Ectodermal cell (in vitro differentiated cells): Measurements from ENCODE around the gene MAP3K6.

Experiments used
- H3K27ac ChIP-seq: 2 replicates; pipeline ENCODE4 v1.7.0; 2013; ENCODE audit warnings: mild to moderate bottlenecking, low read depth, low read length; ENCODE audit not compliant: insufficient read depth, poor library complexity, severe bottlenecking
- H3K27me3 ChIP-seq: 2 replicates; pipeline ENCODE4 v1.7.0; 2013; ENCODE audit warnings: mild to moderate bottlenecking, low read length; ENCODE audit not compliant: insufficient read depth, control insufficient read depth, poor library complexity, severe bottlenecking
- H3K36me3 ChIP-seq: one replicate; pipeline ENCODE4 v1.7.0; 2013; ENCODE audit warnings: low read length; ENCODE audit not compliant: control insufficient read depth, insufficient read depth
- H3K4me1 ChIP-seq: one replicate; pipeline ENCODE4 v1.7.0; 2013; ENCODE audit warnings: low read length; ENCODE audit not compliant: control insufficient read depth, insufficient read depth
- H3K4me3 ChIP-seq: 2 replicates; pipeline ENCODE4 v1.7.0; 2013; ENCODE audit warnings: low read depth, low read length, control low read depth; ENCODE audit not compliant: insufficient read depth
- H3K9me3 ChIP-seq: 2 replicates; pipeline ENCODE4 v1.7.0; 2013; ENCODE audit warnings: mild to moderate bottlenecking, low read length, moderate library complexity; ENCODE audit not compliant: control insufficient read depth
- WGBS, 2 experiments: methylation state at CpG; one replicate each; pipeline ENCODE4 v1.1.7; 2013; ENCODE audit warnings: missing lambda C conversion rate in 2 of 2; 5-methylcytosine and 5-hydroxymethylcytosine counted together

The MAP3K6 gene

GRCh38 chr1:27363766-27364695, 2.7 kb downstream of the MAP3K6 start:
- no peaks in the 10 kb centered on the region for H3K36me3 ChIP-seq
- H3K27ac ChIP-seq: peak overlapping the region; percentile 80
- H3K4me1 ChIP-seq: peaks cover 36% of the 10 kb centered on the region
- H3K9me3 ChIP-seq: no peaks in the 10 kb centered on the region
- WGBS, 2 experiments: 72 to 75% methylated on average over 26 of the region's 26 CpGs
- peaks cover 28% of the 10 kb centered on the region for H3K27me3 ChIP-seq
- H3K4me3 ChIP-seq: no peak overlapping the region

- 93 to 94% methylated on average over 8 of the region's 8 CpGs for WGBS, 2 experiments
- peaks cover 24% of the 10 kb centered on the region for H3K4me1 ChIP-seq
- no peaks in the 10 kb centered on the region for H3K36me3 ChIP-seq
- H3K9me3 ChIP-seq: no peaks in the 10 kb centered on the region
- H3K27ac ChIP-seq: no peak overlapping the region
- H3K27me3 ChIP-seq: peaks cover 43% of the 10 kb centered on the region
- H3K4me3 ChIP-seq: no peak overlapping the region
Measured at GRCh38 chr1:27361553-27361952, 5.2 kb downstream of the MAP3K6 start.

- Histone ChIP-seq H3K4me3 (peak overlapping the region; percentile 45), H3K27ac (no peak overlapping the region), H3K9me3 (no peaks in the 10 kb centered on the region), H3K27me3 (peaks cover 43% of the 10 kb centered on the region), H3K36me3 (no peaks in the 10 kb centered on the region), H3K4me1 (peaks cover 26% of the 10 kb centered on the region)
- WGBS, 2 experiments: 33 to 36% methylated on average over 21 of the region's 21 CpGs
Measured at GRCh38 chr1:27361044-27361402, 5.7 kb downstream of the MAP3K6 start.

- Histone ChIP-seq H3K36me3 (no peaks in the 10 kb centered on the region), H3K4me3 (peak overlapping the region; percentile 45), H3K9me3 (no peaks in the 10 kb centered on the region), H3K4me1 (peaks cover 26% of the 10 kb centered on the region), H3K27me3 (peaks cover 43% of the 10 kb centered on the region), H3K27ac (no peak overlapping the region)
- WGBS, 2 experiments: 5% methylated on average over 68 to 70 of the region's 71 CpGs
Measured at GRCh38 chr1:27360159-27361043, 6.4 kb downstream of the MAP3K6 start.

GRCh38 chr1:27359822-27360158, 7.0 kb downstream of the MAP3K6 start:
- H3K27me3 ChIP-seq: peaks cover 43% of the 10 kb centered on the region

GRCh38 chr1:27358928-27359313, 7.8 kb downstream of the MAP3K6 start:
- no peak overlapping the region for H3K27ac ChIP-seq
- H3K27me3 ChIP-seq: peaks cover 43% of the 10 kb centered on the region
- H3K4me1 ChIP-seq: peaks cover 14% of the 10 kb centered on the region
- H3K36me3 ChIP-seq: no peaks in the 10 kb centered on the region
- no peaks in the 10 kb centered on the region for H3K9me3 ChIP-seq
- 92 to 94% methylated on average over 5 of the region's 5 CpGs for WGBS, 2 experiments
- no peak overlapping the region for H3K4me3 ChIP-seq

More at GRCh38 chr1:27359822-27360158, 7.0 kb downstream of the MAP3K6 start:
- Histone ChIP-seq H3K27ac (no peak overlapping the region), H3K36me3 (no peaks in the 10 kb centered on the region), H3K4me3 (peak overlapping the region; percentile 45), H3K4me1 (peaks cover 21% of the 10 kb centered on the region), H3K9me3 (no peaks in the 10 kb centered on the region)
- 58 to 65% methylated on average over 9 of the region's 9 CpGs for whole genome bisulfite sequencing, 2 experiments

GRCh38 chr1:27358038-27358927, 8.5 kb downstream of the MAP3K6 start:
- WGBS, 2 experiments: 94 to 96% methylated on average over 21 of the region's 21 CpGs
- no peaks in the 10 kb centered on the region for H3K9me3 ChIP-seq

GRCh38 chr1:27357281-27358037, 9.3 kb downstream of the MAP3K6 start:
- no peaks in the 10 kb centered on the region for H3K36me3 ChIP-seq

More at GRCh38 chr1:27358038-27358927, 8.5 kb downstream of the MAP3K6 start:
- Histone ChIP-seq H3K27me3 (peaks cover 43% of the 10 kb centered on the region), H3K27ac (no peak overlapping the region), H3K4me3 (no peak overlapping the region), H3K4me1 (peaks cover 8% of the 10 kb centered on the region), H3K36me3 (no peaks in the 10 kb centered on the region)

GRCh38 chr1:27356619-27357280, 10.0 kb downstream of the MAP3K6 start:
- no peak overlapping the region for H3K4me3 ChIP-seq
- H3K9me3 ChIP-seq: no peaks in the 10 kb centered on the region
- peaks cover 8% of the 10 kb centered on the region for H3K4me1 ChIP-seq
- H3K27ac ChIP-seq: no peak overlapping the region
- peaks cover 42% of the 10 kb centered on the region for H3K27me3 ChIP-seq
- WGBS, 2 experiments: 91% methylated on average over 37 of the region's 37 CpGs
- no peaks in the 10 kb centered on the region for H3K36me3 ChIP-seq

More at GRCh38 chr1:27357281-27358037, 9.3 kb downstream of the MAP3K6 start:
- Histone ChIP-seq H3K27ac (no peak overlapping the region), H3K27me3 (peaks cover 43% of the 10 kb centered on the region), H3K4me3 (no peak overlapping the region), H3K4me1 (peaks cover 8% of the 10 kb centered on the region), H3K9me3 (no peaks in the 10 kb centered on the region)
- WGBS, 2 experiments: 34 to 35% methylated on average over 40 of the region's 40 CpGs
